Gastrocnemius medialis (tissue), 4 donors: ENCODE data around the gene CACTIN. TPM values are rescaled to one million over a fixed set of nuclear protein-coding genes. Genes with fewer than 3 reads are reported as not detected.

ENCODE experiments used
- ATAC-seq, 2 donors: fragments of 150-250 bp; one replicate each; pipeline ENCODE4 v1.9.1; 2016
- DNase-seq, 2 donors: peaks; one replicate each; pipeline ENCODE4 v3.0.0-alpha.2; 2019
- H3K27ac ChIP-seq, 4 donors: fragments of 200-600 bp; sonication (generic); 1 replicate in 1 of 4; 2 replicates in 3 of 4; pipeline ENCODE4 v1.5.1; 2016 to 2018; ENCODE audit warnings: mild to moderate bottlenecking in 2 of 4, moderate library complexity in 1 of 4
- H3K27me3 ChIP-seq, 3 donors: fragments of 200-600 bp; sonication (generic) in 2 of 3; 1 replicate in 1 of 3; 2 replicates in 2 of 3; pipeline versions ENCODE4 v1.5.1 to v1.6.0; 2016 to 2019; ENCODE audit warnings: mild to moderate bottlenecking in 1 of 3, moderate library complexity in 1 of 3
- H3K36me3 ChIP-seq, 2 donors: fragments of 200-600 bp; sonication (generic) in 1 of 2; one replicate each; pipeline ENCODE4 v1.5.1; 2017 to 2018
- H3K4me1 ChIP-seq, 2 donors: fragments of 200-600 bp; sonication (generic) in 1 of 2; one replicate each; pipeline ENCODE4 v1.5.1; 2016 to 2017; ENCODE audit warnings: mild to moderate bottlenecking in 2 of 2
- H3K4me3 ChIP-seq, 4 donors: fragments of 200-600 bp; sonication (generic) in 3 of 4; 1 replicate in 1 of 4; 2 replicates in 3 of 4; pipeline ENCODE4 v1.5.1; 2016 to 2019; ENCODE audit warnings: mild to moderate bottlenecking in 2 of 4
- H3K9me3 ChIP-seq, 3 donors: fragments of 200-600 bp; sonication (generic) in 2 of 3; 1 replicate in 1 of 3; 2 replicates in 2 of 3; pipeline ENCODE4 v1.5.1; 2016 to 2019
- POLR2A ChIP-seq, 2 donors: fragments of 450-650 bp; IDR thresholded peaks; one replicate each; pipeline ENCODE4 v1.6.1; 2017; ENCODE audit warnings: antibody characterized with exemption in 2 of 2, mild to moderate bottlenecking in 2 of 2, moderate library complexity in 2 of 2
- in situ Hi-C, 4 donors: fragments of 200-750 bp; cut with MboI; loops; one replicate each; pipeline versions ENCODE4 v1.15.0 to v1.8.0; 2017; ENCODE audit warnings: low sequenced_read_pairs in 4 of 4
- intact Hi-C: fragments of 100-400 bp; cut with DNase I; formaldehyde crosslinking; loops from one replicate; pipeline ENCODE4 v1.15.1; 2023; ENCODE audit warnings: low total_unique reads
- total RNA-seq, 4 donors: library from RNA; depleted of rRNA; stranded (reverse); fragments of >200 nt; gene quantifications; one replicate each; pipeline versions ENCODE4 v1.1.0 to v1.2.3, GENCODE V29; 2016
- TF ChIP-seq, protein P1 (sequence below), 5 experiments: fragments of 450-650 bp in 3 of 5; fragments of 200-600 bp in 2 of 5; sonication (generic) in 2 of 5; IDR thresholded peaks in 4 of 5; conservative IDR thresholded peaks in 1 of 5; 1 replicate in 4 of 5; 2 replicates in 1 of 5; pipeline ENCODE4 v1.5.1; 2016 to 2019; ENCODE audit warnings: antibody characterized with exemption in 5 of 5, mild to moderate bottlenecking in 3 of 5, moderate library complexity in 3 of 5

Gene CACTIN
- total RNA-seq, 4 donors from 2014 or later, result 19.5 to 28.4 (median 27.4) TPM

DNA sequence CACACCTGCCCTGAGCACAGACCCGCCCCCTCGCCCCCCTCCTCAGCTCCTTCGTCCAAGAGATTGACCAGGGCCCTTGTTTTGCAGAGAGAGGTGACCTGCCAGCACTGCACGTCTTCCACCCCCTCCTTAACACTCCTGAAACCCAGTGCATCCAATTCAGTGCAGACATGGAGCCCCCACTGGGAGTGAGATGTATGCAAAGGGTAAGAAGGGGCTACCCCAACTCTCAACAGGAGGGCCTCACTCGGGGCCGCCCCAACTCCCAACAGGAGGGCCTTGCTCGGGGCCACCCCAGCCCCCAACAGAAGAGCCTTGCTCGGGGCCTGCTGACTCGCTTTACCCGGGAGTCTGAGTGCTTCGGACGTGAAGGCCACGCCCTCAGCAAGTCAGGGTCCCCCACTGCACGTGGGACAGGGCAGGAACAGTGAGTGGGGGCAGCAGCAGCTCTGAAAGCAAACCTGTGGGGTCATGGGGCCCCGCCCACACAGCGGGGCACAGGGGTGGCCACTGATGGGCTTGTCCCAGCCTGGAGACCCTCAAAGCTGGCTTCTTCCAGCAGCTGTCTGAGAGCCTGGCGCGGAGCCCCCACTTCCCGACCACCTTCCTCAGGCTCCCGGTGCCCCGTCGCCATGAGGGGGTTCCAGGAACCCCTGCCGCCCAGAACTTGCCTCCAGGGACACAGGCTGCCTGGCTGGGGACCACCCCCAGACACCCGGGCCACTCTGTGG lies 5.6 kb downstream of the CACTIN start:
- H3K36me3 ChIP-seq, result peaks cover 0 to 26% of the 10 kb centered on the region in 2 donors
- intact Hi-C loops, result no loop called here
- DNase-seq (no peak), ATAC-seq (no peak)
- no peak for TF ChIP-seq POLR2A (IDR thresholded peaks at IDR 0.05)
- TF ChIP-seq, protein P1, sequence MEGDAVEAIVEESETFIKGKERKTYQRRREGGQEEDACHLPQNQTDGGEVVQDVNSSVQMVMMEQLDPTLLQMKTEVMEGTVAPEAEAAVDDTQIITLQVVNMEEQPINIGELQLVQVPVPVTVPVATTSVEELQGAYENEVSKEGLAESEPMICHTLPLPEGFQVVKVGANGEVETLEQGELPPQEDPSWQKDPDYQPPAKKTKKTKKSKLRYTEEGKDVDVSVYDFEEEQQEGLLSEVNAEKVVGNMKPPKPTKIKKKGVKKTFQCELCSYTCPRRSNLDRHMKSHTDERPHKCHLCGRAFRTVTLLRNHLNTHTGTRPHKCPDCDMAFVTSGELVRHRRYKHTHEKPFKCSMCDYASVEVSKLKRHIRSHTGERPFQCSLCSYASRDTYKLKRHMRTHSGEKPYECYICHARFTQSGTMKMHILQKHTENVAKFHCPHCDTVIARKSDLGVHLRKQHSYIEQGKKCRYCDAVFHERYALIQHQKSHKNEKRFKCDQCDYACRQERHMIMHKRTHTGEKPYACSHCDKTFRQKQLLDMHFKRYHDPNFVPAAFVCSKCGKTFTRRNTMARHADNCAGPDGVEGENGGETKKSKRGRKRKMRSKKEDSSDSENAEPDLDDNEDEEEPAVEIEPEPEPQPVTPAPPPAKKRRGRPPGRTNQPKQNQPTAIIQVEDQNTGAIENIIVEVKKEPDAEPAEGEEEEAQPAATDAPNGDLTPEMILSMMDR (IDR thresholded peaks at IDR 0.05 in 4 of 5, conservative IDR thresholded peaks at IDR 0.05 in 1 of 5), result no peak
- in situ Hi-C loops, result no loop called here
- H3K4me3 ChIP-seq, result no peak overlapping the region
- peaks cover 13 to 22% of the 10 kb centered on the region in 2 donors for H3K4me1 ChIP-seq
- no peak overlapping the region for H3K27ac ChIP-seq
- no peaks in the 10 kb centered on the region for H3K27me3 ChIP-seq
- H3K9me3 ChIP-seq, result no peaks in the 10 kb centered on the region

DNA sequence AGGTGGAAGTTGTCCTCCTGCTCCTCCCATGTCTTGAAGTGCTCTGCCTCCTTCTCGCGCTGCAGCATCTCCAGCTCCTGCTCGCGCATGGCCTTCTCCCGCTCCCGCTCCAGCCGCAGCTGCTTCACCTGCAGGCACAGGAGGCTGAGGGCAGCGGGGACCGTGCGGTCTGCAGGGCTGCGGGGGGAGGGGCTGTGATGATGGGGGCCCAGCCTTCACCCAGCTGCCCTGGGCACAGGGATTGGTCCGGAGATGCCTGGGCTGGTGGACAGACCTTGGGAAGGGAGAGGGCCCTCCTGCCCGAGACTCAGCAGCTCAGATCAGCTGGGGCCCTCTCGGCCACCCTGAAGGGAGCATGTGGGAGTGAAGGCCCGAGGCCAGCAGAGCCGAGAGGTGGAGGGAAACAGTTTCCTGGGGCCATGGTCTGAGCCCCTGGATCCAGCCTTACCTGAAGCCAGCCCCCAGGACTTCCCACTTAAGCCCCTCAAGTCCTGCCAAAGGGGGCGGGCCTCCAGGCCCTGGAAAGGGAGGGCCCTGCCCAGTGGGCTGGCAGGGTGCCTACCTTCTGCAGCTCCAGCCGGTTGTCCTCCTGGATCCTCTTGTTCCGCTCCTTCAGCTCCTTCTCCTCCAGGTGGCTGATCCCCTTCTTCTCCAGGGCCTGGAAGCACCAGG lies 6.3 kb downstream of the CACTIN start:
- no peak for ATAC-seq
- peaks cover 0 to 28% of the 10 kb centered on the region in 2 donors for H3K36me3 ChIP-seq
- intact Hi-C loops, result no loop called here
- DNase-seq, result no peak
- no peaks in the 10 kb centered on the region for H3K9me3 ChIP-seq
- in situ Hi-C loops, result no loop called here
- no peaks in the 10 kb centered on the region for H3K27me3 ChIP-seq
- peaks cover 6 to 15% of the 10 kb centered on the region in 2 donors for H3K4me1 ChIP-seq
- no peak overlapping the region for H3K4me3 ChIP-seq
- TF ChIP-seq, protein P1 (IDR thresholded peaks at IDR 0.05 in 4 of 5, conservative IDR thresholded peaks at IDR 0.05 in 1 of 5), result no peak
- TF ChIP-seq POLR2A (IDR thresholded peaks at IDR 0.05), result no peak
- H3K27ac ChIP-seq, result no peak overlapping the region

DNA sequence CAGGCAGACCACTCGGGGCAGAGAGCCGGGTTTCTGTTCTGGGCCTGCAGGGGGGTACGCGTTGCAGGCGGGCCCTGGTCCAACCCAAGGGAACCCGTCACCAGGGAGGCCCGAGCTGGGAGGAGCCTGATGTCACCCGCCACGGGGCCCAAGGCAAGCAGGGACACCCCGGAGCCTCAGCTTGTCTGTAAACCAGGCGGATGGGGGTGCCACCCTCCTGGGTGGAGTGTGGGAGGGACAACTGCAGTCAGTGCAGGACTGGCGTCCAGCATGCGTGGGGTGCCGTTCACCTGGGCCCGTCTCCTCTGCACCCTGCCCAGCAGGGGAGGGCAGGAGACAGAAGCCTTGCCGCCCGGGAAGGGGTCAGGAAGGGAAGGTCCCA lies 7.0 kb downstream of the CACTIN start:
- in situ Hi-C loops, result no loop called here
- TF ChIP-seq, protein P1 (IDR thresholded peaks at IDR 0.05 in 4 of 5, conservative IDR thresholded peaks at IDR 0.05 in 1 of 5), result no peak
- no peak for TF ChIP-seq POLR2A (IDR thresholded peaks at IDR 0.05)
- Histone ChIP-seq H3K27ac (no peak overlapping the region), H3K27me3 (no peaks in the 10 kb centered on the region), H3K9me3 (no peaks in the 10 kb centered on the region), H3K4me3 (no peak overlapping the region), H3K4me1 (peaks cover 0 to 8% of the 10 kb centered on the region in 2 donors), H3K36me3 (peaks cover 0 to 28% of the 10 kb centered on the region in 2 donors)
- DNase-seq (peak in 1 of 2 donors; percentile 11), ATAC-seq (no peak)
- intact Hi-C loops, result loop anchor here (2.0 to 5.0 kb wide), 3 partner anchors 33 to 317 kb away; no protein-coding TSS in a partner anchor

DNA sequence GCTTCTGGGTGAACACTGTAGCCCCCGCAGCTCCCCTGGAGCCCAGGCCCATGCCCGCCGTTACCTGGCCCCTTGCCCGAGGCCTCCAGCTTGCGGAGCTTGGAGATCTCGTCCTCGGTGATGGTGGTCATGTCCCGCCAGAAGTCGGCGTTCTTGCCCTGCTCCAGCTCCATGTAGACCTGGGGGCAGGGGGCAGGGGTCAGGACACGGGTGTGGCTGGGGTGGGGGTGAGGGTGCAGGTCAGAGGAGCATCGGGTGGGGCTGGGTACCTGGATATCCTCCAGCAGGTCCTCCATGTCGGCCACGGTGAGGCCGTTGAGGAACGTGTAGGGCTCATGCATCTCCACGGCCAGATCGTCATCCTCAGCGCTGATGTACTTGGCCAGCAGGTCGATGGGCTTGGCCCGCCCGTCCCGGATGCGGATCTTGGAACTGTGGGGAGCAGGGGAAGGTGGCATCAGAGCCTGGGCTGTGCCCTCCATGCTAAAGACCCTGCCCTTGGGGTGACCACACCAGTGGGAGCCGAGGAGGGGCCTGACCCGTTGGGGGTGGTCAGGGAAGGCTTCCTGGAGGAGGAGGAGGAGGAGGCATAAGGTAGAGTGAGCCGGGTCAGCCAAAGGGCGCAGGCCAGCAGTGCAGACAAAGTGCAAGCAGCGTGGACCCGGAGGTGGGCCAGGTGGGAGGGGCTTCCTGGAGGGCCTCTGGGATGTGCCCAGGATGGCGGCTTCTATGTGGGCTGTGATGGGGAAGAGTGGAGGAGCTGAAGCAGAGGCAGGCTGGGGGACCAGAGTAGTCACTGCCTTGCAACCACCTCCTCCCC lies 7.6 kb downstream of the CACTIN start:
- peaks cover 0 to 4% of the 10 kb centered on the region in 2 donors for H3K4me1 ChIP-seq
- H3K27me3 ChIP-seq, result no peaks in the 10 kb centered on the region
- in situ Hi-C loops (no loop called here), intact Hi-C loops (loop anchor here (2.0 to 5.0 kb wide), 3 partner anchors 32 to 317 kb away; no protein-coding TSS in a partner anchor)
- H3K27ac ChIP-seq, result no peak overlapping the region
- TF ChIP-seq, protein P1 (IDR thresholded peaks at IDR 0.05 in 4 of 5, conservative IDR thresholded peaks at IDR 0.05 in 1 of 5), result peak in 1 of 5 experiments; percentile 1
- no peak for TF ChIP-seq POLR2A (IDR thresholded peaks at IDR 0.05)
- DNase-seq (peak in 1 of 2 donors; percentile 10), ATAC-seq (no peak)
- no peaks in the 10 kb centered on the region for H3K9me3 ChIP-seq
- no peak overlapping the region for H3K4me3 ChIP-seq
- H3K36me3 ChIP-seq, result peaks cover 0 to 28% of the 10 kb centered on the region in 2 donors
